Stimulated activated naive B cell treated with anti-CD40 and anti-IgM and Interleukin-4, amounts not matched to agents 10 μg/mL and 1 μg/mL and 100 μg/mL, for 72 hours (primary cell): Measurements from ENCODE around the gene GABBR2.

Experiments
- ATAC-seq, 2 donors: fragments of 150-1000 bp; cut with Tn5 transposase; replicated peaks; 2 replicates each; pipeline ENCODE4 v1.10.0; 2021; ENCODE audit warnings: moderate library complexity in 1 of 2
- DNase-seq: peaks from one replicate; pipeline ENCODE4 v3.0.0; 2021
- H3K27ac Mint-ChIP-seq: one replicate; pipeline ENCODE4 v1.8.0; 2022; ENCODE audit warnings: mild to moderate bottlenecking, mixed read lengths
- H3K27me3 Mint-ChIP-seq, 2 donors: one replicate each; pipeline ENCODE4 v1.8.0; 2022; ENCODE audit warnings: mixed read lengths in 2 of 2
- H3K36me3 Mint-ChIP-seq, 2 donors: one replicate each; pipeline ENCODE4 v1.8.0; 2022; ENCODE audit warnings: mixed read lengths in 2 of 2, mild to moderate bottlenecking in 1 of 2
- H3K4me1 Mint-ChIP-seq, 2 donors: one replicate each; pipeline ENCODE4 v1.8.0; 2022; ENCODE audit warnings: mixed read lengths in 2 of 2, mild to moderate bottlenecking in 1 of 2
- H3K4me3 Mint-ChIP-seq, 2 donors: one replicate each; pipeline ENCODE4 v1.8.0; 2022; ENCODE audit warnings: mild to moderate bottlenecking in 2 of 2, mixed read lengths in 2 of 2, moderate library complexity in 1 of 2
- H3K9me3 Mint-ChIP-seq, 2 donors: one replicate each; pipeline ENCODE4 v1.8.0; 2022; ENCODE audit warnings: mixed read lengths in 2 of 2, mild to moderate bottlenecking in 1 of 2

GABBR2 gene

GRCh38 chr9:98403715-98404114 lies 305.0 kb downstream of the GABBR2 start:
- Mint-ChIP-seq H3K27ac (no peak overlapping the region), H3K9me3 (no peaks in the 10 kb centered on the region), H3K4me1 (no peaks in the 10 kb centered on the region), H3K36me3 (no peaks in the 10 kb centered on the region), H3K4me3 (no peak overlapping the region), H3K27me3 (peaks cover 4 to 7% of the 10 kb centered on the region in 2 donors)
- ATAC-seq (no peak), DNase-seq (no peak)

GRCh38 chr9:98402019-98402840 lies 306.5 kb downstream of the GABBR2 start:
- Mint-ChIP-seq H3K4me1 (peaks cover 2 to 5% of the 10 kb centered on the region in 2 donors), H3K36me3 (no peaks in the 10 kb centered on the region), H3K27ac (no peak overlapping the region), H3K27me3 (peaks cover 9 to 21% of the 10 kb centered on the region in 2 donors), H3K9me3 (no peaks in the 10 kb centered on the region), H3K4me3 (no peak overlapping the region)
- ATAC-seq = no peak
- DNase-seq = no peak

GRCh38 chr9:98401140-98402018 lies 307.4 kb downstream of the GABBR2 start:
- DNase-seq = no peak
- no peaks in the 10 kb centered on the region for H3K36me3 Mint-ChIP-seq
- peaks cover 4 to 5% of the 10 kb centered on the region in 2 donors for H3K4me1 Mint-ChIP-seq
- H3K27ac Mint-ChIP-seq = no peak overlapping the region
- H3K9me3 Mint-ChIP-seq = no peaks in the 10 kb centered on the region
- no peak for ATAC-seq
- H3K27me3 Mint-ChIP-seq = peaks cover 9 to 21% of the 10 kb centered on the region in 2 donors
- no peak overlapping the region for H3K4me3 Mint-ChIP-seq

- Mint-ChIP-seq H3K4me1 (peaks cover 15 to 16% of the 10 kb centered on the region in 2 donors), H3K36me3 (no peaks in the 10 kb centered on the region), H3K9me3 (no peaks in the 10 kb centered on the region), H3K27me3 (peaks cover 13 to 21% of the 10 kb centered on the region in 2 donors), H3K27ac (no peak overlapping the region), H3K4me3 (no peak overlapping the region)
- ATAC-seq (no peak), DNase-seq (no peak)
Observed at GRCh38 chr9:98399950-98400683, 308.6 kb downstream of the GABBR2 start.

DNA sequence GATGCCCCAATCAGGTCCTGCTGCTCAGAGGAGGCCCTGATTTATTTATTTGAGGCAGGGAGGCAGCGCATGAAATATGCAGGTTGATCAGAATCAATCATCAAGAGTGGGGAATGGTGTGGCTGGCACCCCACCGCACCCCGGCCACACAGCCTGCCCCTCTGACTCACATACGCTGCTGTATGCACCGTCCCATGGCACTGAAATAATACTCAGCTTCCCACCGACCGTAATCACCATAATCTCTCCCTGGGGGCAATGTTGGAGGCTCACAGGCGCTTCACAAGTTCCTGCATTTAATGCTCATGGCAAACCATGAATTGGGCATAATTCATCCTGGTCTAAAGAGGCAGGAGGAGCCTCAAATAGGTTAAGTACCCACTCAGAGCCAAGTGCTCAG lies 312.1 kb downstream of the GABBR2 start:
- Mint-ChIP-seq H3K36me3 (peaks cover 5 to 12% of the 10 kb centered on the region in 2 donors), H3K27ac (no peak overlapping the region), H3K4me3 (no peak overlapping the region), H3K27me3 (peaks cover 13 to 21% of the 10 kb centered on the region in 2 donors), H3K4me1 (peaks cover 27% of the 10 kb centered on the region in 2 donors), H3K9me3 (peaks cover 11 to 23% of the 10 kb centered on the region in 2 donors)
- no peak for DNase-seq
- ATAC-seq = peak; percentile 15 to 39

DNA sequence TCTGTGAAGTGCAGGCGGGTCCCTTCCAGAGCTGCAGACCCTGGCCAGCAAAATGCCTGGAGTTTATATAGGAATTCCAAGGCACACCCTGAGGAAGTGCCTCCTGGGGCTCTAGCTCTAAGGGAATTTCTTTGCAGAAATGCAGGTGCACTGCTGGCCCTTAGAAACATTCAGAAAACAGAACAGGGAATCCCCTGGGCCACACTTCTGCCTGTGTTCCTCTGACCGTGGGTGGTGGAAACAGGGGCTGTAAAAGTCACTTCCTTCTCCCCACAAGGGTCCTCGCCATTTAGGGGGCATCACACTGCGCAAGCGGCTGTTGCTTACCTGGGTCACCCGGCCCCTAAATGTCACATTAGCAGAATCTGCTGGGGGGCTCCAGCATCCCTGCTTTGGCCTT lies 312.5 kb downstream of the GABBR2 start:
- H3K27ac Mint-ChIP-seq = no peak overlapping the region
- H3K9me3 Mint-ChIP-seq = peaks cover 12 to 23% of the 10 kb centered on the region in 2 donors
- DNase-seq (no peak), ATAC-seq (peak; percentile 66)
- peaks cover 13 to 21% of the 10 kb centered on the region in 2 donors for H3K27me3 Mint-ChIP-seq
- H3K36me3 Mint-ChIP-seq = peaks cover 5 to 12% of the 10 kb centered on the region in 2 donors
- H3K4me1 Mint-ChIP-seq = peaks cover 31 to 32% of the 10 kb centered on the region in 2 donors
- H3K4me3 Mint-ChIP-seq = no peak overlapping the region

DNA sequence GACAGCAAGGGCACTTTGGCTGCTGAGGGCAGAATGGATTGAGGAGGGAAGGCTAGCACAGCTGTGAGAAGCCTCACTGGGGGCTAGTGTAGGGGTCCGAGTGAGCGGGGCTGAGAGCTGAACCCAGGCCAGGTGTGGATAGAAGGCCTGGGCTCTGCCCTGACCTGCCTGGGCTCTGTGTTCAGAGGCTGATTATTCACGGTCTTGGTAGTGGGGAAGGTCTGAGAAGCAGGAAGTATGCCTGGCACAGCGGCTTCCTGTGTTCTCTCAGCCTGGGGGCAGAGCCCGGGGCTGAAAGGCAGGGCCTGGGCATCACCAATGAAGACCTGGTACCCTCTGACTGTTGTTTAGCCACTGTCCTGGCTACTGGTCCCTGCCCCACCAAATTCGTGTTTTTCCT lies 316.9 kb downstream of the GABBR2 start:
- ATAC-seq (peak; percentile 75 to 86), DNase-seq (no peak)
- peaks cover 0 to 4% of the 10 kb centered on the region in 2 donors for H3K27me3 Mint-ChIP-seq
- peaks cover 5 to 12% of the 10 kb centered on the region in 2 donors for H3K36me3 Mint-ChIP-seq
- peak overlapping the region in 1 of 2 donors; percentile 23 for H3K4me3 Mint-ChIP-seq
- H3K4me1 Mint-ChIP-seq = peaks cover 29 to 33% of the 10 kb centered on the region in 2 donors
- H3K27ac Mint-ChIP-seq = peak overlapping the region; percentile 92
- peaks cover 12 to 23% of the 10 kb centered on the region in 2 donors for H3K9me3 Mint-ChIP-seq

DNA sequence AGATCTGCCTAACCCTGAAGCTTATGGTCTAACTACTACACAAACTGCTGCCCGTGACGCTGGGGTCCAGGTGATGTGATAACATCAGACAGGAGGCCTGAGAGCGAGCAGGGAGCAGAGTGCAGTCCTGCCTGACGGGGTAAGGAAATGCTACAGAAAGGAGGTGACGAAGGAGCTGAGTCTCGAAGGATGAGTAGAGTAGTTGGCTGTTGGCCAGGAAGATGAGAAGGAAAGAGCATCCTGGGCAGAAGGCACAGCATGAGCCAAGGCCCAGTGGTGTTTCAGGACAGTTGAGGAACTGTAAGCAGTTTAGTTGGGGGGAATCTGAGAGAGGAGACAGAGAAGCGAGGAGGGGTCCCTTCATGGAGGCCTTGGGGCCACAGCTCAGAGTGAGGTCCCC lies 317.3 kb downstream of the GABBR2 start:
- Mint-ChIP-seq H3K9me3 (peaks cover 12 to 23% of the 10 kb centered on the region in 2 donors), H3K4me3 (peak overlapping the region in 1 of 2 donors; percentile 23), H3K36me3 (peaks cover 5 to 12% of the 10 kb centered on the region in 2 donors), H3K27ac (peak overlapping the region; percentile 92), H3K4me1 (peaks cover 33 to 34% of the 10 kb centered on the region in 2 donors), H3K27me3 (peaks cover 0 to 4% of the 10 kb centered on the region in 2 donors)
- DNase-seq (no peak), ATAC-seq (peak in 1 of 2 donors; percentile 18)

- Mint-ChIP-seq H3K36me3 (no peaks in the 10 kb centered on the region), H3K4me1 (peaks cover 20 to 34% of the 10 kb centered on the region in 2 donors), H3K9me3 (no peaks in the 10 kb centered on the region), H3K27ac (peak overlapping the region; percentile 84), H3K27me3 (no peaks in the 10 kb centered on the region), H3K4me3 (no peak overlapping the region)
- DNase-seq (no peak), ATAC-seq (peak; percentile 72 to 73)
Observed at GRCh38 chr9:98385751-98386150, 323.0 kb downstream of the GABBR2 start.

DNA sequence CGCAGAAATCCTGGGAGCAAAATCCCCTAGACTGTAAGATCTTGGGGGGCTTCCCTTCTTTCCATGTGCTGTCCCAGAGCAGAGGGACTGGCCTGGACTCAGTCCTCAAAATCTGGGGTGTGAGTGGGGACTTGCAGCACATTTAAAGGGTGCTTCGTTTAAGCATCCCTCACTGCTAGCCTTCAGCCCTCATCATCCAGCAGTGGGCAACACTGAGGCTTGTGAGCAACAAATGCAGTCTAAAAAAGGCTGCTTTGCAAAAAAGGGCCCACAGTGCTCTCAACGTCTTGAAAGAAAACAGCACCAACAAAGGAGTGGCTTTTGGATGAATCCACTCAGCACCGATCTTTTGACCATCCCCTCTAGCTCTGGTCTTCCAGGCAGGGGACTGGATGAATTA lies 325.0 kb downstream of the GABBR2 start:
- Mint-ChIP-seq H3K4me3 (no peak overlapping the region), H3K9me3 (no peaks in the 10 kb centered on the region), H3K4me1 (peaks cover 32 to 49% of the 10 kb centered on the region in 2 donors), H3K27me3 (no peaks in the 10 kb centered on the region), H3K27ac (no peak overlapping the region), H3K36me3 (no peaks in the 10 kb centered on the region)
- ATAC-seq (no peak), DNase-seq (no peak)

DNA sequence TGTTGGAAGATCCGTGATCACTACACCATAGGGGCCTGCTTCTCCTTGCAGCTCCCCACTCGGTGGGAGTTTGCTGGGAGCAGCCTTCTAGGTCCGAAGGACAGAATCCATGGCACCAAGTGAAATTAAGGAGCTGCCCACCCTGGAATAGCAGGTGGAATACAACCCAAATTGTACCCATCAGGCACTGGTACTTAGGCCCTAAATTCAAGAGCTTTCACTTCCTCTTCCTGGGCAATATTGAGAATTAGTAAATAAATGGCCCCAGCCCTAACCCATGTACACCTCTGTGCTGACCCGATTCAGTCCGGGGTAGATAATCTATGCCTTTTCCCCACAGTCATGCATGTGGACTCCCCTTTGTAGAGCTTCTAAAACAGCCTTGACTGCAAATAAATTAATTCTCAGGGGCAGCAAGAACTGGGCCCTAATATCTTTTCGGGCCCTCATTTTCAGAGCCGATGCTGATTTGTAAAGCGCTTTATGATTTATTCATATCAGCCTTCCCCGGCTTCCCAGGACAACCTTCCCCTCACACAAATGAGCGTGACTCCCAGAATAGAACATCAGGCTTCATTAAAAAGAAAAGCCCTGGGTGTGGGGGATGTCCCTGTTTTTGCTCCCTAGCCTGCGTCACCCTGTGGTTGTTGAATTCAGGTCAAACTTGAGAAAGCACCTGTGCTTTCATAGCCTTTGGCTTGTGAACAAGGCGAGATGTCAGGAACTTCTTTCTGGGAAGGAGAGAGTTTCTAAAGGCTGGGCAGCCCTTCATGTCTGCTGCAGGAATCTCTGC lies 327.2 kb downstream of the GABBR2 start:
- Mint-ChIP-seq H3K36me3 (no peaks in the 10 kb centered on the region), H3K4me1 (peaks cover 31 to 59% of the 10 kb centered on the region in 2 donors), H3K9me3 (no peaks in the 10 kb centered on the region), H3K27ac (peak overlapping the region; percentile 31), H3K4me3 (peak overlapping the region in 1 of 2 donors; percentile 17), H3K27me3 (no peaks in the 10 kb centered on the region)
- ATAC-seq = peak; percentile 76 to 77
- no peak for DNase-seq

DNA sequence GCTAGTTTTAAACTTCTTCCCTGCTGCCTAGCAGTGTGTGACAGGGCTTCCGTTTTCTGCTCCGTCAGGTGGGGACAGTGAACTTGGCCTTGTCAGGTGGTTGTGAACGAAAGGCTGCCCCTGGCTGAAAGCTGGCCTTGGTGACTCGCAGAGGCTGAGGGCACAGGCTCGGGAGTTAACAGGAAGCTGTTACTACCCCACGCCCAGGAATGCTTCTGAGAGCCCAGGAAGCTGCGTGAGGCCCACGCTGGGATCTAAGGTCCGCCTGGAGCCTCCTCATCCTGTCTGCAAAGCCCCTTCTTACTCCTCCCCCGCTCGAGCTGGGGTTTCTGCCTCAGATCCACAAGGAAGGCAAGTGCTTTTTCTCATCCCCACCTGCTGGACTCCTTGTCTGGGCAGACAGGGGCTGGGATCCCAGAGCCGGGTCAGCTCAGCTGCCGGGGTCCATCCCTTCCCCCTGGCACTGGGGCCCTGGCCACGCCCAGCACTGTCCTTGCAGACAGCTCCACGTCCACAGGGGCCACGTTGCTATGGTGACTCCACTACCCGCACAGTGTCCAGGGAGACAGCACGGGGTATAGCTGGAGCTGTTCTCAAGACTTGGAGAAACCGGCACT lies 328.6 kb downstream of the GABBR2 start:
- Mint-ChIP-seq H3K27me3 (no peaks in the 10 kb centered on the region), H3K9me3 (no peaks in the 10 kb centered on the region), H3K4me3 (peak overlapping the region in 1 of 2 donors; percentile 16), H3K4me1 (peaks cover 26 to 58% of the 10 kb centered on the region in 2 donors), H3K27ac (peak overlapping the region; percentile 37), H3K36me3 (no peaks in the 10 kb centered on the region)
- peak; percentile 54 to 62 for ATAC-seq
- no peak for DNase-seq

DNA sequence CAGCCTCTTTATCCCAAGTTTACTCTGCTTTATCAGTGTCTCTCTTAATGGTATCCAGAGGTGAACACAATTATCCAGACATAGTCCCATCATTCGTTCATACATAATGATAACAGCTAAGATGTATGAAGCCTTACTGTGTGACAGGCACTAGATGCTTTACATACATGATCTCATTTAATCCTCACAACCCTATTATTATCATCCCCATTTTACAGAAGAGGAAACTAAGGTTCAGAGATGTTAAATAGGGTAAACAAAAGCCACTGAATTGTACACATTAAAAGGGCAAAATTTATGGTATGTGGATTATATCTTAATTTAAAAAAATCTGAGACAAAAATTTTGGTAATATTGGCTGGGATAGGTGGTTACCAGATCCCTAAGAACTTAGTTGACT lies 329.2 kb downstream of the GABBR2 start:
- no peaks in the 10 kb centered on the region for H3K9me3 Mint-ChIP-seq
- peak overlapping the region; percentile 67 for H3K27ac Mint-ChIP-seq

More for the DNA sequence above, 329.2 kb downstream of the GABBR2 start:
- Mint-ChIP-seq H3K4me3 (no peak overlapping the region), H3K27me3 (no peaks in the 10 kb centered on the region), H3K36me3 (no peaks in the 10 kb centered on the region), H3K4me1 (peaks cover 30 to 61% of the 10 kb centered on the region in 2 donors)
- no peak for ATAC-seq
- no peak for DNase-seq
